IMR-90 (cell line): ENCODE data around the gene POMT2.

ENCODE experiments used
- BHLHE40 ChIP-seq: fragments of 150-350 bp; IDR thresholded peaks from 2 replicates; pipeline ENCODE4 v1.6.1; 2016; ENCODE audit warnings: mild to moderate bottlenecking, low read depth, low read length
- CEBPB ChIP-seq: IDR thresholded peaks from 2 replicates; pipeline ENCODE4 v1.6.1; 2012; ENCODE audit warnings: low read depth, low read length, improper control_type of control experiment
- MAFK ChIP-seq: IDR thresholded peaks from 2 replicates; pipeline ENCODE4 v1.6.1; 2012; ENCODE audit warnings: low read depth, low read length, improper control_type of control experiment
- NFE2L2 ChIP-seq: fragments of 150-350 bp; IDR thresholded peaks from 2 replicates; pipeline ENCODE4 v1.6.1; 2016; ENCODE audit warnings: low read depth, mild to moderate bottlenecking, low read length
- POLR2A ChIP-seq: IDR thresholded peaks from 2 replicates; pipeline ENCODE4 v1.6.1; 2012; ENCODE audit warnings: mild to moderate bottlenecking, low read depth, low read length
- RAD21 ChIP-seq: IDR thresholded peaks from 2 replicates; pipeline ENCODE4 v1.6.1; 2012; ENCODE audit warnings: low read length, improper control_type of control experiment
- RCOR1 ChIP-seq: IDR thresholded peaks from 2 replicates; pipeline ENCODE4 v1.6.1; 2012; ENCODE audit warnings: mild to moderate bottlenecking, low read length, improper control_type of control experiment; ENCODE audit not compliant: insufficient replicate concordance
- TF ChIP-seq, protein P1 (sequence below): conservative IDR thresholded peaks from 2 replicates; pipeline ENCODE4 v1.5.1; 2012; ENCODE audit warnings: mild to moderate bottlenecking, low read depth, low read length, improper control_type of control experiment
- TF ChIP-seq, protein P2 (sequence below): fragments of 150-350 bp; IDR thresholded peaks from 2 replicates; pipeline ENCODE4 v1.6.1; 2017; ENCODE audit warnings: mild to moderate bottlenecking, antibody characterized with exemption, low read length, low read depth
- TF ChIP-seq, protein P3 (sequence below): fragments of 150-350 bp; IDR thresholded peaks from 2 replicates; pipeline ENCODE4 v1.6.1; 2016; ENCODE audit warnings: low read depth, mild to moderate bottlenecking, low read length, moderate library complexity, borderline replicate concordance

DNA sequence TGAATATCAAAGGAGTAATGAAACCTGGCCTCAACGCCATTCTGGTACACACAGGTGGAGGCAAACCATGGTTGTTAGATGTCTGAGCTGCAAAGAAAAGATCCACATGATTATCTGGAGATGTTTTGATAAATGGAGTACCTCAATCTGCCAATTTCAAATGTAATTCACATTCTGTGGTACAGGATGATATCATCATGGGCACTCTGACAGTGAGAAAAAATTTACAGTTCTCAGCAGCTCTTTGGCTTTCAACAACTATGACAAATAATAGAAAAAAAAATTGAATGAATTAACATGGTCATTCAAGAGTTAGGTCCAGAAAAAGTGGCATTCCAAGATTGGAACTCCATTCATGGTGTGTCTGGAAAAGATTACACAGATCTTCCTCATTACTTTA is 38.9 kb upstream of the POMT2 start:
- TF ChIP-seq, protein P1, sequence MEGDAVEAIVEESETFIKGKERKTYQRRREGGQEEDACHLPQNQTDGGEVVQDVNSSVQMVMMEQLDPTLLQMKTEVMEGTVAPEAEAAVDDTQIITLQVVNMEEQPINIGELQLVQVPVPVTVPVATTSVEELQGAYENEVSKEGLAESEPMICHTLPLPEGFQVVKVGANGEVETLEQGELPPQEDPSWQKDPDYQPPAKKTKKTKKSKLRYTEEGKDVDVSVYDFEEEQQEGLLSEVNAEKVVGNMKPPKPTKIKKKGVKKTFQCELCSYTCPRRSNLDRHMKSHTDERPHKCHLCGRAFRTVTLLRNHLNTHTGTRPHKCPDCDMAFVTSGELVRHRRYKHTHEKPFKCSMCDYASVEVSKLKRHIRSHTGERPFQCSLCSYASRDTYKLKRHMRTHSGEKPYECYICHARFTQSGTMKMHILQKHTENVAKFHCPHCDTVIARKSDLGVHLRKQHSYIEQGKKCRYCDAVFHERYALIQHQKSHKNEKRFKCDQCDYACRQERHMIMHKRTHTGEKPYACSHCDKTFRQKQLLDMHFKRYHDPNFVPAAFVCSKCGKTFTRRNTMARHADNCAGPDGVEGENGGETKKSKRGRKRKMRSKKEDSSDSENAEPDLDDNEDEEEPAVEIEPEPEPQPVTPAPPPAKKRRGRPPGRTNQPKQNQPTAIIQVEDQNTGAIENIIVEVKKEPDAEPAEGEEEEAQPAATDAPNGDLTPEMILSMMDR: no peak
- TF ChIP-seq, protein P2, sequence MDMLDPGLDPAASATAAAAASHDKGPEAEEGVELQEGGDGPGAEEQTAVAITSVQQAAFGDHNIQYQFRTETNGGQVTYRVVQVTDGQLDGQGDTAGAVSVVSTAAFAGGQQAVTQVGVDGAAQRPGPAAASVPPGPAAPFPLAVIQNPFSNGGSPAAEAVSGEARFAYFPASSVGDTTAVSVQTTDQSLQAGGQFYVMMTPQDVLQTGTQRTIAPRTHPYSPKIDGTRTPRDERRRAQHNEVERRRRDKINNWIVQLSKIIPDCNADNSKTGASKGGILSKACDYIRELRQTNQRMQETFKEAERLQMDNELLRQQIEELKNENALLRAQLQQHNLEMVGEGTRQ: no peak
- no peak for TF ChIP-seq CEBPB
- TF ChIP-seq POLR2A: no peak
- TF ChIP-seq MAFK: no peak
- no peak for TF ChIP-seq BHLHE40
- TF ChIP-seq NFE2L2: no peak
- no peak for TF ChIP-seq RAD21
- TF ChIP-seq RCOR1: no peak
- TF ChIP-seq, protein P3, sequence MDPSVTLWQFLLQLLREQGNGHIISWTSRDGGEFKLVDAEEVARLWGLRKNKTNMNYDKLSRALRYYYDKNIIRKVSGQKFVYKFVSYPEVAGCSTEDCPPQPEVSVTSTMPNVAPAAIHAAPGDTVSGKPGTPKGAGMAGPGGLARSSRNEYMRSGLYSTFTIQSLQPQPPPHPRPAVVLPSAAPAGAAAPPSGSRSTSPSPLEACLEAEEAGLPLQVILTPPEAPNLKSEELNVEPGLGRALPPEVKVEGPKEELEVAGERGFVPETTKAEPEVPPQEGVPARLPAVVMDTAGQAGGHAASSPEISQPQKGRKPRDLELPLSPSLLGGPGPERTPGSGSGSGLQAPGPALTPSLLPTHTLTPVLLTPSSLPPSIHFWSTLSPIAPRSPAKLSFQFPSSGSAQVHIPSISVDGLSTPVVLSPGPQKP: no peak
